ENCODE measurements around the gene RBM6.

The RBM6 gene

GRCh38 chr3:50124052-50124799, 184.3 kb downstream of the RBM6 start:
- in situ Hi-C loops (cut with MboI; ENCODE audit: low sequenced_read_pairs): no loop called here

GRCh38 chr3:50124800-50125178, 184.8 kb downstream of the RBM6 start:
- in situ Hi-C loops (cut with MboI; ENCODE audit: low sequenced_read_pairs): no loop called here

- in situ Hi-C loops (cut with MboI; ENCODE audit: low sequenced_read_pairs): no loop called here
Measured at GRCh38 chr3:50125541-50126286, 185.8 kb downstream of the RBM6 start.

GRCh38 chr3:50126287-50127211, 186.6 kb downstream of the RBM6 start:
- in situ Hi-C loops (cut with MboI; ENCODE audit: low sequenced_read_pairs): no loop called here
